Measurements from ENCODE around the gene MCC. TPM values are rescaled to one million over a fixed set of nuclear protein-coding genes. Genes with fewer than 3 reads are reported as not detected.
A peak's percentile ranks its signal among the peaks of the same experiment; 100 is the strongest.

MCC gene
- polyA plus RNA-seq, 4 donors: 26.8 to 36.7 (median 33.1) TPM

DNA sequence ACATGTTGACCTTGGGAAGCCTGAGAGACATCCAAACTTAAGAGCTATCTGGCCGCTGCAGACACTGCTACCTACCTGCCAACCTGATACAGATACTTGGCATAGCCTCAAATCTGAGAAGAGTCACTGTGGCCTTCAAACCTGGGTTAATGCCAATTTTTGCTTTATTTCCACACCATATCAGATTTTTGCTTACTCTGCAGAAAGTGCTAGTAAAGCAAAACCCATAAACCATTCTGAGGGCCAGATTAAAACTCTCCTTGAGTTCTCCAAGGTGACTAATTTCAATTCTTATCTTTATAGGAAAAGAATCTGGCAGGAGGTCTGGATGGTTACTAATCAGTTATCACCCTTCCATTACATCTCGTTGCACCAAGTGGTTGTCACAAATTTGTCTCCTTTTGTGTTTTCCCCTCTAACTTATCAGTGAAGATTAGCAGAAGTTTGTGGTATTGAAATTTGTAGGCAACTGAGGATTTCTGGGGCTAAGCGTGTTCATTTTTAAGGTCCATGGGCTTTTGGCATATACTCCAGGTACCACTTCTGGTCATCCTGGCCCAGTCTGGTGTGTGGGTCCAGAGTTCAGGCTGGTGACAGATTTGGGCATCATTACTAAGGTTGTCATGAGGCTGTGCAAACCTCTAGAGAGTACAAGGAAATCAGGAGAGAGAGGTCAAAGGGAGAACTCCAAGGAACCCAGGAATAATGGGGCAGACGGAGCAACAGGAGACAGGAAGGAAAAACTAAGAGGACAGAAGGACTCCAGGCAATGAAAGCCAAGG, 231.4 kb downstream of the MCC start:
- no peak for DNase-seq (ENCODE audit: low read depth in 4 of 4, low spot score in 3 of 4)

DNA sequence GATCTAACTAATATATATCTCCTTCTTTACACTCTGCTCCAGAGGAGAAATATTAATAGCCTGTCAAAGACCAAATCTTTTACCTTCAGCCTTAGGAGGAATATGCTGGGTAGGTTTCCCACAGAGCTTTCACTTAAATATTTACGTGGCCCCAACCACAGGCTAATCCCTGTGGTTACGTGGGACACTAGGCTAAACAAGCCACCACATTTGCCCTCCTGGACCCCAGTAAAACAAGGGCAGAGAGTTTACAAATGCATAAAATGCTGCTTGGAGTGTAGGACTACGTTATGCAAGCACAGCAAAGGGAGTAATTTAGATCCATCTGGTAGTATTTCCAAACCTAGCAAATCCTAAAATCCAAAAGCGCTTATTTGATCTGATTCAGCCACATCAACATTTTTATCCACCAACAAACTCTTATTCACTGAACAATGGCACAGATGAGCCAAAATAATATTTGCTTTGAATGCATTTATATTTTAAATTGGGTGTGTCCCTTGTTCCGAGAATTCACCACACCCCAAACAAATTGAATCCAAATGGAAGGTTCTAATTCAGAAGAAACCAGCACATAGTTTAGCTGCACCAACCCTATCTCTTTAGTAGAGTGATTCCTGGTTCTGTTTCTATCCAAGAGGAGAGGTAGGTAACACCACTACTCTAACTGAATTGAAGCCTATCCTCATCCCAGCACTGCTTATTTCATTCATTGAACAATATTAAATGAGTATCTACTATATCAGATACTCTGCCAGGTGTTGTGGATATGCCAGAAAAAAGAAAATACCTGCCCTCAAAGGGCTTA, 232.5 kb downstream of the MCC start:
- no peak for DNase-seq (ENCODE audit: low read depth in 4 of 4, low spot score in 3 of 4)

DNA sequence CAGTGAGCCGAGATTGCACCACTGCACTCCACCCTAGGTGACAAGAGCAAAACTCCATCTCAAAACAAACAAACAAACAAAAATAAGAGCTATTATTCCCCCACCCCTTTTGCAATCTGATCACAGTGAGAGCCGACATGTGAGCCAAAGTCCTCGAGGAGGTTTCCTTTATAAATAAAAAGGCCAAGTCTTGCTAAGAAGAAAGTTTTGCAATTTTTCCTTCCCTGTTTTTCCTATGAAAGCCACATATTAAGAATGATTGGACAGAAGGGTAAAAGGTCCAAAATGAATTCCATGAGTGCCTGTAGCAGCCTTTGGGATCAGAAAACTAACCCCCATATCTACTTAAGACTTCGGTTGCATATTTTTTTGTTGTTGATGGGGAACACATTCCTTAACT, 233.1 kb downstream of the MCC start:
- DNase-seq (ENCODE audit: low read depth in 4 of 4, low spot score in 3 of 4): no peak

DNA sequence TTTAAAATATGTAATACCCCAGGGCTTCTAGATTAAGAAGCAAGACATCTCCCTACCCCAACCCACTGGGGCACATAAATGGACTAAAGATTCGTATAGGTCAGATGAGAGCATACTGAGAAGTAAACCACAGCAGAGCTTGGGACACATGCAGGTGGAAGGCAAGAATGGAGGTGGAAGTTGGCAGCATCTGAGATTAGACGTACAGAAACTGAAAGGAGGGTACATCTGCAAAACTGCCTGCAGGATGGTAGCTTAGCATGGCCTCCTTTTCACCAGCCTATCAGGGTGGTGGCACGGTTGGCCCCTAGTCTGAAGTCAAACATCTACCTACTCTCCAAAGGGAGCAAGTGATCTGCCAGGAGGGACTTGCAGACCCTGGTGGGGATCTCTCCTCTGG, 235.2 kb downstream of the MCC start:
- DNase-seq (ENCODE audit: low read depth in 4 of 4, low spot score in 3 of 4): no peak

DNA sequence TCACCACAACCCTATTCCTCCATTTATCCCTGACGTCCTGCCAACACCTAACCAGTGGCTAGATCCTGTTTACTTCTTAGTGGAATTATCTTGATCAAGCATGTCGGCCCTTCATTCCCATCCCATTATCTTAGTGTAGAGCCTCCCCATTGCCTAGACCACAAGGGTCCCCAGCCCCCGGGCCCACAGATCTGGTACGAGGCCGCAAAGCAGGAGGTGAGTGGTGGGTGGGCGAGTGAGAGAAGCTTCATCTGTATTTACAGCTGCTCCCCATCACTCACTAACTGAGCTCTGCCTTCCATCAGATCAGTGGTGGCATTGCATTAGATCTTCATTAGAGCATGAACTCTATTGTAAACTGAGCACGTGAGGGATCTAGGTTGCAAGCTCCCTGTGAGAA, 236.2 kb downstream of the MCC start:
- no peak for DNase-seq (ENCODE audit: low read depth in 4 of 4, low spot score in 3 of 4)

DNA sequence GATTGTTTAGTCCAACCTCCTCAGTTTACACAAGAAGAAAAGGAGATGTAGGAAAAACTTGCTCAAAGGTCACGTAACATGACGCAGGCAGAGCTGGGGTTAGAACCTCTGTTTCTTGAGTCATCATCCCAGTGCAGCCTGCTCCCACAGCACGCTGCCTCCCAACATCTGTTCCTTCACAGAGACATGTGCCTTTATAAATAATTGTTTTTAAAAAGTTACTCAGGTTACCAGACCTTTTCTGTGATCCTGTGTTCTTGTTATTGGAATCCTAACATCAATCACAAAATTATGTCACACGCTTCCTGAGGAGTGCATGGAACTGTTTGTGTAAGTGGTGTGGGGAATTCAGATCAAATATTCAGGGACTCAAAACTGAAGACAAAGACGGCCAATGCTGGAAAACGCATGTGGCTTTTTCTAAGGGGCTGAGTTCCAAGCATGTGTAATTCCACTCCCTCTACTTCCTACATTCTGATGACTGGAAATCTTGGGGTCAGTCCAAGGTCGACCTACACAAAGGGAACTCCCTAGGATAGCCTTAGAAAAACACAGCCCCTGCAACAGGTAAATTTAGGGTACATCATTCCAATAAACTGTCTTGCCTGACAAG, 237.8 kb downstream of the MCC start:
- DNase-seq (ENCODE audit: low read depth in 4 of 4, low spot score in 3 of 4): peak; percentile 32 to 67 (median 40)

DNA sequence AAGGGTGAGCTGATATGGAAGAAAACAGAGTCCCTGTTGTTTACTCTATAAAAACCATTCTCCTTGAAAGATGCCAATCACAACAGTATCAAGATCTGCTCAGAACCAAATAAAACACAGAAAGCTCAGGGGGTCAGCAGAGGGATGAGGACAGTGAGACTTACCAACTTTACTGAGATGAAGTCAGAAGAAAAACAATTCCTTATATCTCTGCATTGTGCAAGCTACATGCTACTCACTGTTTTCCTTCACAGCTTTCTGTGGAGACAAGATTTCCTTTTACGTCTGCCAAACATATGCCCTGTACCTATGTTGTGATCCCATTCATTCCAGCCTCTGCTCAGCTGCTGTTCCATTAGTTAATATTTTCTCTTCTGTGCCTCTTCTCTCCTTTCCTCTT, 239.0 kb downstream of the MCC start:
- DNase-seq (ENCODE audit: low read depth in 4 of 4, low spot score in 3 of 4): no peak

DNA sequence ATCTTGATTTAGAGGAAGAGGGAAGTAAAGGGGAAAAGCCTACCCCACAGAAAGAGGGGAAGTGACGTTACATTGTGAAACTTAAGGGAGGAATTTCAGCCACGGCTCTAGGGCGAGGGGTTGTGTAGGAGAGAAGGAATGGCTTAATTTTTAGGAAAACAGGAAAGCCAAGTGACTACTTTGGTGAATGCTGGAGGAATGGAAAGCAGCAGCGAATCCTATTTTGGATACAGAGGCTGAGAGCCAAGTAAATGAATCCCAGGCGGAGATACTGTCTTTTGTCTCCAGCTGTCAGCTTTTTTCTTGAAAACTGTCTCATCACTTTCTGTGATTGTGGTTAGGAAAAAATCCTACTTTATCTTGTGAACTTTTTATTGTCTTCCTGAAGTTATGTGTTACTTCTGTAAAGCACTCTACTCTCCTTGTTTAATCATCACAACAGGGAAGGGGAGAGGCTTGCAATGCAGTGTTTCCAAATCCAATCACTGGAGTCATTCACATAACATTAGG, 241.8 kb downstream of the MCC start:
- DNase-seq (ENCODE audit: low read depth in 4 of 4, low spot score in 3 of 4): no peak

DNA sequence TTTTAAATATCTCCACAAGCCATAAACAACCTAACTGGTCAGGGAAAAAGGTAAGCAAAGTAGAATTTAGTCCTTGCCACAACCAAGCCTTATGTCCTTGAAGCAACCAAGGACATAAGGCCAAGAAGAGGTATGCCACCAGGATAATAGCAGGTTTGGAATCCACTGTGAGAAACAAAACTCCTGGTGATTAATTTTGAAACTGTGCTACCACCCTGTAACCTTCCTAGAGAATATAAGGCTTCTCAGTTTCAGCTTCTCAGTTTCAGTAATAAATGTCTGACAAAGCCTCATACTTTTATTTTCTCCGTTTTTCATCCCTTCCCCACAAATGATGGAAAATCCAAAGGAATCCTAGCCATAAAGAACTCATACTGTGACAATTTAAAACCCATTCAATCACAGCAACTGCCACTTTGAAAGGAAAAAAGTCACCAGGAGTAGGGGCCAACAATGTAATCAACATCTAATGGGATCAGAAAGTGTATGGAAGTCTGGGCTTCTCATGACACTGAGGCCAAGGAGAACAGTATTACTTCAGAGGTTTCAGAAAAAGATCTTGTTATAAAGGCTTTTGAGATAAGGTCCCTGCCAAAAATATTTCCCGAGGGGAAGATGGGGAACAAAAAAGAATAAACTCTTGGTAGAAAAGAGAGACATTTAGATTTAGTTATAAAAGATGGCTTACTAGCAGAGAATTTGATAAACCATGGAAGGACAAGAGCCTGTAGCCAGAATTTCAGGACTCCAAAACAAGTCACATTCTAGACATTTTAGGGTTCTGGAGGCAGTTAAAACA, 242.6 kb downstream of the MCC start:
- no peak for DNase-seq (ENCODE audit: low read depth in 4 of 4, low spot score in 3 of 4)

DNA sequence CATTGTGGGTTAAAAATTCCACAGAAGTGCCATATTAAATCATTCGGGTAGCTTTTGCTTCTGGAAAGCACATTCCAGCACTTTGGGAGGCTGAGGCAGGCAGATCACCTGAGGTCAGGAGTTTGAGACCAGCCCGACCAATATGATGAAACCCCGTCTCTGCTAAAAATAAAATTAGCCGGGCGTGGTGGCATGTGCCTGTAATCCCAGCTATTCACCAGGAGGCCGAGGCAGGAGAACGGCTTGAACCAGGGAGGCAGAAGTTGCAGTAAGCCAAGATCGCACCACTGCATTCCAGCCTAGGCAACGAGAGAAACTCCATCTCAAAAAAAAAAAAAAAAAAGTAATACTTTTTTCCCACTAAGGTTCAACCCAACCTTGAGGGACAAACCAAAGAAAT, 243.3 kb downstream of the MCC start:
- no peak for DNase-seq (ENCODE audit: low read depth in 4 of 4, low spot score in 3 of 4)

DNA sequence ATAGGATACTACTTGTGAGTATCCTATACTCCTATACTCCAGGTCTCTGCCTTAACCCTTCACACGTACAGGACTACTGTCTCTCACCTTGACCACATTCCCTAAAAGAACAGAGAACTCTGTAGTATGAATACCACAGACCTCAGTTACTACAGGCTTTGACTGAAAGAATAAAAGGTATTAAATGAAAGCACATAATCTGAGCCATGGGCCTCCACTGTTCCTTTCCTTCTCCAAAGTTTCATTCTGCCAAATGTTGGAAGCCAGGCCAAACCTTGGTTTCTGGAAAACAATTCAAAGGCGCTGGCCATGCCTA, 244.9 kb downstream of the MCC start:
- DNase-seq (ENCODE audit: low read depth in 4 of 4, low spot score in 3 of 4): no peak

DNA sequence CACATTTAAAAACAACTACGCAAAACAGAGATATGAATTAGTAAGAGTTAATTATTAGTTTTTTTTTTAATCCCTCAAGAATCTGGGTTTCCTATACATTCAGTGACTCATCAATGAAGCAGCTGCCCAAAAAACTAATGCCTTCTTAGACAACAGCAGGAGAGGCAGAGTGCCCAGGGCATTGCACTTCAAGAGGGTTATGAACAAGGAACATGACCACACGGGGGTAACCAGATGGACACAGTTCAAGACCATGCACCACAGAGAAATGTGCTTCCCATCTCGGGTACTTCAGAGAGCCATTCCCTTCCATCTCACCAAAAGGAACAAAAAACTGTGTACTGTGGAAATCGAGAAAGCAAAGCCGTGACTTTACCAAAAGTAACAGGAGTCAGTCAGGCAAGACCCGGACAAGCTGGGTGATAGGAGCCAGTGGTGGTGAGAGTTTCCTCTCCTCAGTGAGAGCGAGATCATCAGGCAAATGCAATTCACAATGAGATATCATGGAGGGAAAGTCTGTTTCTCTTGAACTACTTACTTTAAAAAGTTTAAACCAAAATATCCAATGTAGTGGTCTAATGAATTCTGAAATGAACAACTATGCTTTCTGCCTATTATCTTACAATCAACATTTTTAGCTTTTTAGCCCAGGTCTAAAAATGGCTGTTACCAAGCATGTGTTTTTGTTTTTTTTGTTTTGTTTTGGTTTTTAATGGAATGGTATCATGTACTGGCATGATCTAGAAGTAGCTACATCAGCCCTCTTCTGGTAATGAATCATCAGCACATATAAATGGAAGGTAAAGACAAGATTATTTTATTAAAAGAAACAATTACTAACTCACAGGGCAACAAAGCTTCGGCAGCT, 245.5 kb downstream of the MCC start:
- DNase-seq (ENCODE audit: low read depth in 4 of 4, low spot score in 3 of 4): no peak

DNA sequence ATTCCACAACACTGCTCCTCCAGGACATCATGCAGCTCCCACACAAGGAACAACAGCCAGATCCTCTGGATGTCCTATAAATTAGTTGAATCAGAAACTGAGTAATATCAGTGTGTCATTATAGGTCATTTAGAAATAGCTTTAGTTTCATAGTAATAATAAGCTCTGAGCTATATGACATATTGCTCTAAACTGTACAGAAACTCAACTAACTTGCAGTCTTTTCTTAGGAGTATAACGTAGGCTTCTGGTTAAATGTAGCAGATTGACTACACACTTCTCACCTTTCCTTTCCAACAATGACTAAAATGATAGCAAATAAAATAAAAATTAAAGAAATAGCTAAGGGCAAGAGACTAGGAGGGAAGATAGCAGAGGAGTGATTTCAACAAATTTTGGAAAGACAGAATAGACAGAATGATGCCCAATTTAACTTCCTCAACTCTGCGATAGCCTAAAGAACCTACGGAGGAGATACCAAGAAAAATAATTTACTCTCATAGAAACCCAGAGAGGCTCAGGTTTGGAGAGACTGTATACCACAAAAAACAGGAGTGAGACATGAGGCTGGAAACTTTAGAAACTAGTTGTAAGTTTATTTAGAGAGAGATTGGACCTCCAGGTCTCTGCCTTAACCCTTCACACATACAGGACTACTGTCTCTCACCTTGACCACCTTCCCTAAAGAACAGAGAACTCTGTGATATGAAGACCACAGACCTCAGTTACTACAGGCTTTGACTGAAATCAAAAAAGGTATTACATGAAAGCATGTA, 247.1 kb downstream of the MCC start:
- DNase-seq (ENCODE audit: low read depth in 4 of 4, low spot score in 3 of 4): no peak

DNA sequence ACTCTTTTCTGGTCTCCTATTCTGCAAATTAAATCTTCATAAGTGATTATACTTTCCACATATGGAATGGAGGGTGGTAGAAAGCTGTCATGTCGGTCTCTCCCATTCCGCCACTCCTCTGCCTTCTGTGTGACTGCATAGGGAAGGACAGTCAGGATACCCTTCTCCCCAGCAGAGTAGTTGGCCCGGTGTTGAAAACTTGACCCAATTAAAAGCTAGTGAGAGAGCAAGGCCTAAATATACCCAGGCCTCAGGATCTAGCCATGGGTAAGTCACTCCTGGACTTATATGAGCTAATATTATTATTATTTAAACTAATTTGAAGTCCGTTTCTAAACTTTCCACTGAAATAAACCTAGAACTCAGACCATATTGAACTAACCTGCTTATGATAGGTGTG, 248.2 kb downstream of the MCC start:
- no peak for DNase-seq (ENCODE audit: low read depth in 4 of 4, low spot score in 3 of 4)

DNA sequence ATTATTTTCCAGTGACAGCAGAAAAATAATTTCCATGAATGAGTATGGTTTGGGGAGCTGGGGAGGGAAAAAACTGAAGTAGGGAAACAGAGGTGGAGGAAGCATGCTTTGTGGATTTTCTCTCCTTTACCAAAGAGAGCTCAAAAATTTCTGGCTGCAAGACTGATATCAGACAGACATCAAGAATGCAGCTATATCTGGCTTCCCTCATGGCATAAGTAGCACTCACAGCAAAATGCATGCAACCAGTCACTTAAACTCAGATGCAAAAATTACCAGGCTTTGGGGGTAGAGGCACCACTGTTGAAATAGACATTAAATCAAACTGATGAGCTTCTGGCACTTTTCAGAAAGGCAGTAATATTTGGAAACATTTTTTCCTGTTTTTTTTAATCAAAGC, 250.4 kb downstream of the MCC start:
- no peak for DNase-seq (ENCODE audit: low read depth in 4 of 4, low spot score in 3 of 4)

DNA sequence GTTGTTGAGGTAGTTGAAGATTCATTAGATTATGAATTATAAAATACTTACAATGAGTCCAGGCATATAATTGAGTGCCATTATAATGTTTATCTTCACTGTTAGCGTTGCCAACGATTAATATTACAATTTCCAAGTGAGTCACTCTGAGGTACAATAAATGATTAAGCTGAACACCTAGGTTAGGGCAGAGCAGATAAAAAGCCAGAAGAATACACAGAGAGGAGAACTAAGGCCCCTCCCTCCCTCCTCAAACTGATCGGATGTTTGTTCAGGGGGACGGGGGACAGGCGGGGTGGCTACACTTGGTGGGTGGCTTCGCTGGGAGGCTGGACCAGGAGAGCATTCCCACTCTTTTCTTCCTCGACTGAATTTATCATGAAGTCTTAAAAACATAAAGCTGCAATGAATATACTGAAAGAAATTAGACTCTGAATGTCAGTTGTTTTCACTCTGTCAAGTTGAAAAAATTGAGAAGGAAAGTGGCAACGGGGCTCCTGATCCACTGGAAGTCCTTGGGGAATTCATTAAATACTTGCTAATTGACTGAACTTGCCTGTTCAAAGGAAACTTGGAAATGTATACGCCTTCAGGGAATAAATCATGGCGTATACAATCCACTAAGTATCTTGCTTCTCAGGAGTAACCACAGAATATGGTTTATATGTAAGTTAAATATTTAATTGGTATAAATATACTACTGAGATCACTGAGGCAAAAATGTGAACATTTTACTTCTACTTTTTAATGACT, 251.5 kb downstream of the MCC start:
- DNase-seq (ENCODE audit: low read depth in 4 of 4, low spot score in 3 of 4): no peak

DNA sequence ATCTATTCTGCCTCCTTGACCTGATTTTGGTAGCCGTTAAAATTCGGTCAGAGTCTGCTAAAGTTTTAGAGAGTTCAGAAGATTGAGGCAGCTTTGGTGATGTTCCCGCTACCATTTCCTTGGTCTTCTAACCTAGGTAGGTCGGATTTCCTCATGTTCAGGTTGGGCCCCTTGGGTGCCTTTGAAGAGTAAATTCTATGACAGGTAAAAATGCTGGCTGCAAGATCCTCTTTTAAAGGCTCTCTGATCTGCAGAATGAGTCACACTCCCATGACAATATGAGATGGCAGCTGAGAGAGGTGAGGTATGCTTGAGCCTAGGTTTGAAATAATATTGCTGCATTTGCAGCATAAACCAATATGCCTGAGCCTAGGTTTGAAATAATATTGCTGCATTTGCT, 252.4 kb downstream of the MCC start:
- DNase-seq (ENCODE audit: low read depth in 4 of 4, low spot score in 3 of 4): no peak

DNA sequence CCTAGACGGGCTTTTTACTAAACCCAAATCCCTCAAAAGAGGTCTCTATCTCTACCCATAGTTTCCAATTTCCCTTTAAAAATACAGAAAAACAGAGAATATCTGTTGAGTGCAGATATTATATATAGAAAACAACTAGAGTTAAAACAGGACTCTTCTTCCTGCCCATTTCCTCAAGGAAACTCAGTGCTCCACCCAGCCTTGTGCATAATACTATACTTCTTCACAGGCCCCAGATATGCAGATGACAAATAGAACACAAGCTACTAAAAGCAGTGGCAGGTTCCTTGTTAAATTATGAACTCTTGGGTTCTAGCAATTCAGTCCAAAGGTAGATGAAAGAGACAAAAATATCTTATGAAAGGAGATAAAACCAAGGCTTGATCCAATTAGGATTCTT, 253.7 kb downstream of the MCC start:
- DNase-seq (ENCODE audit: low read depth in 4 of 4, low spot score in 3 of 4): no peak

Data from left renal pelvis (tissue), 4 donors.